Measurements from ENCODE around the gene MTURN. TPM values are rescaled to one million over a fixed set of nuclear protein-coding genes. Genes with fewer than 3 reads are reported as not detected.

MTURN gene
- total RNA-seq, 4 donors from 2014 or later, result 2.3 to 18.2 (median 13.8) TPM

GRCh38 chr7:30157204-30157603 is 22.4 kb downstream of the MTURN start:
- H3K36me3 ChIP-seq, result no peaks in the 10 kb centered on the region
- H3K9me3 ChIP-seq, result no peaks in the 10 kb centered on the region
- no peak for TF ChIP-seq POLR2A (IDR thresholded peaks at IDR 0.05)
- TF ChIP-seq CTCF (IDR thresholded peaks at IDR 0.05), result no peak
- DNase-seq, result no peak
- H3K27ac ChIP-seq, result no peak overlapping the region
- H3K4me3 ChIP-seq, result no peak overlapping the region
- peaks cover 0 to 5% (median 2%) of the 10 kb centered on the region in 4 donors for H3K4me1 ChIP-seq
- no peaks in the 10 kb centered on the region for H3K27me3 ChIP-seq

GRCh38 chr7:30159163-30159562 is 24.4 kb downstream of the MTURN start:
- H3K4me3 ChIP-seq, result no peak overlapping the region
- H3K4me1 ChIP-seq, result peaks cover 0 to 5% (median 2%) of the 10 kb centered on the region in 4 donors
- TF ChIP-seq POLR2A (IDR thresholded peaks at IDR 0.05) (no peak), CTCF (IDR thresholded peaks at IDR 0.05) (no peak)
- H3K9me3 ChIP-seq, result no peaks in the 10 kb centered on the region
- DNase-seq, result peak in 1 of 3 donors; percentile 64
- H3K27me3 ChIP-seq, result no peaks in the 10 kb centered on the region
- peak overlapping the region in 1 of 4 donors; percentile 4 for H3K27ac ChIP-seq
- H3K36me3 ChIP-seq, result no peaks in the 10 kb centered on the region

GRCh38 chr7:30159698-30160143 is 24.9 kb downstream of the MTURN start:
- peak overlapping the region in 2 of 4 donors; percentile 4 to 6 for H3K27ac ChIP-seq

GRCh38 chr7:30160329-30160728 is 25.5 kb downstream of the MTURN start:
- no peak for DNase-seq
- TF ChIP-seq CTCF (IDR thresholded peaks at IDR 0.05), result no peak
- Histone ChIP-seq H3K27ac (no peak overlapping the region), H3K4me1 (peaks cover 0 to 5% (median 2%) of the 10 kb centered on the region in 4 donors), H3K27me3 (no peaks in the 10 kb centered on the region), H3K9me3 (no peaks in the 10 kb centered on the region), H3K36me3 (no peaks in the 10 kb centered on the region), H3K4me3 (no peak overlapping the region)

More at GRCh38 chr7:30159698-30160143, 24.9 kb downstream of the MTURN start:
- TF ChIP-seq CTCF (IDR thresholded peaks at IDR 0.05) (peak in 2 of 6 experiments; percentile 20 to 25), POLR2A (IDR thresholded peaks at IDR 0.05) (no peak)
- H3K4me3 ChIP-seq, result no peak overlapping the region
- H3K9me3 ChIP-seq, result no peaks in the 10 kb centered on the region
- no peaks in the 10 kb centered on the region for H3K36me3 ChIP-seq
- peaks cover 0 to 5% (median 2%) of the 10 kb centered on the region in 4 donors for H3K4me1 ChIP-seq
- H3K27me3 ChIP-seq, result no peaks in the 10 kb centered on the region
- DNase-seq, result peak in 1 of 3 donors; percentile 43

GRCh38 chr7:30162133-30162532 is 27.3 kb downstream of the MTURN start:
- no peaks in the 10 kb centered on the region for H3K9me3 ChIP-seq
- no peak for DNase-seq
- H3K27me3 ChIP-seq, result no peaks in the 10 kb centered on the region
- no peak overlapping the region for H3K4me3 ChIP-seq
- no peaks in the 10 kb centered on the region for H3K36me3 ChIP-seq
- peaks cover 0 to 5% (median 2%) of the 10 kb centered on the region in 4 donors for H3K4me1 ChIP-seq
- TF ChIP-seq CTCF (IDR thresholded peaks at IDR 0.05) (no peak), POLR2A (IDR thresholded peaks at IDR 0.05) (no peak)
- H3K27ac ChIP-seq, result no peak overlapping the region

All from Peyer's patch (tissue), 4 donors.